ENCODE results near the gene SAMMSON. TPM values are rescaled to one million over a fixed set of nuclear protein-coding genes. Genes with fewer than 3 reads are reported as not detected.

Gene SAMMSON
- total and polyA plus RNA-seq, 2 donors (not counting 1 experiment from before 2014, with no cell fraction given), result under 0.01 TPM; not detected in 1

- Histone ChIP-seq H3K4me1 (ENCODE audit: control insufficient read depth, extremely low read depth, insufficient read depth, low read length) (no peaks in the 10 kb centered on the region), H3K79me2 (ENCODE audit: control insufficient read depth, insufficient read depth, low read length) (no peaks in the 10 kb centered on the region), H3K9me3 (ENCODE audit: control insufficient read depth, insufficient read depth, low read depth, low read length) (no peaks in the 10 kb centered on the region), H3K27ac (ENCODE audit: insufficient read depth, low read length) (no peak overlapping the region), H3K4me3 (replicated peaks in 1 of 4; ENCODE audit: control extremely low read depth in 1 of 4, insufficient read depth in 1 of 4, low read depth in 3 of 4, low read length in 4 of 4) (no peak overlapping the region), H3K36me3 (ENCODE audit: control insufficient read depth, insufficient read depth, low read length) (no peaks in the 10 kb centered on the region), H4K20me1 (ENCODE audit: control insufficient read depth, extremely low read depth, insufficient read depth, low read length) (no peaks in the 10 kb centered on the region), H2AFZ (ENCODE audit: low read length) (no peak overlapping the region), H3K9ac (ENCODE audit: insufficient read depth, low read length) (no peak overlapping the region), H3K27me3 (ENCODE audit: control insufficient read depth, insufficient read depth, low read length) (no peaks in the 10 kb centered on the region), H3K4me2 (ENCODE audit: extremely low read depth, insufficient read depth, low read length) (no peak overlapping the region)
- DNase-seq (ENCODE audit: low read depth in 2 of 2), result no peak
- TF ChIP-seq CTCF (conservative IDR thresholded peaks at IDR 0.05 in 1 of 2, IDR thresholded peaks at IDR 0.05 in 1 of 2; ENCODE audit: low read depth in 1 of 2, low read length in 2 of 2), result no peak
- TF ChIP-seq EZH2 (IDR thresholded peaks at IDR 0.05; ENCODE audit: low read length, missing control alignments), result no peak
These were observed 28.7 kb upstream of the SAMMSON start for GRCh38 chr3:69970827-69971226.

- Histone ChIP-seq H2AFZ (ENCODE audit: low read length) (no peak overlapping the region), H3K36me3 (ENCODE audit: control insufficient read depth, insufficient read depth, low read length) (no peaks in the 10 kb centered on the region), H3K79me2 (ENCODE audit: control insufficient read depth, insufficient read depth, low read length) (no peaks in the 10 kb centered on the region), H3K27ac (ENCODE audit: insufficient read depth, low read length) (no peak overlapping the region), H4K20me1 (ENCODE audit: control insufficient read depth, extremely low read depth, insufficient read depth, low read length) (no peaks in the 10 kb centered on the region), H3K4me1 (ENCODE audit: control insufficient read depth, extremely low read depth, insufficient read depth, low read length) (no peaks in the 10 kb centered on the region), H3K9me3 (ENCODE audit: control insufficient read depth, insufficient read depth, low read depth, low read length) (no peaks in the 10 kb centered on the region), H3K4me2 (ENCODE audit: extremely low read depth, insufficient read depth, low read length) (no peak overlapping the region), H3K4me3 (replicated peaks in 1 of 4; ENCODE audit: control extremely low read depth in 1 of 4, insufficient read depth in 1 of 4, low read depth in 3 of 4, low read length in 4 of 4) (no peak overlapping the region), H3K9ac (ENCODE audit: insufficient read depth, low read length) (no peak overlapping the region), H3K27me3 (ENCODE audit: control insufficient read depth, insufficient read depth, low read length) (no peaks in the 10 kb centered on the region)
- no peak for DNase-seq (ENCODE audit: low read depth in 2 of 2)
- TF ChIP-seq EZH2 (IDR thresholded peaks at IDR 0.05; ENCODE audit: low read length, missing control alignments) (no peak), CTCF (conservative IDR thresholded peaks at IDR 0.05 in 1 of 2, IDR thresholded peaks at IDR 0.05 in 1 of 2; ENCODE audit: low read depth in 1 of 2, low read length in 2 of 2) (no peak)
These were observed 26.9 kb upstream of the SAMMSON start for GRCh38 chr3:69972672-69973071.

- H3K79me2 ChIP-seq (ENCODE audit: control insufficient read depth, insufficient read depth, low read length), result no peaks in the 10 kb centered on the region
- no peaks in the 10 kb centered on the region for H4K20me1 ChIP-seq (ENCODE audit: control insufficient read depth, extremely low read depth, insufficient read depth, low read length)
- no peaks in the 10 kb centered on the region for H3K27me3 ChIP-seq (ENCODE audit: control insufficient read depth, insufficient read depth, low read length)
- DNase-seq (ENCODE audit: low read depth in 2 of 2), result no peak
- H3K27ac ChIP-seq (ENCODE audit: insufficient read depth, low read length), result no peak overlapping the region
- no peaks in the 10 kb centered on the region for H3K4me1 ChIP-seq (ENCODE audit: control insufficient read depth, extremely low read depth, insufficient read depth, low read length)
- no peaks in the 10 kb centered on the region for H3K36me3 ChIP-seq (ENCODE audit: control insufficient read depth, insufficient read depth, low read length)
- no peaks in the 10 kb centered on the region for H3K9me3 ChIP-seq (ENCODE audit: control insufficient read depth, insufficient read depth, low read depth, low read length)
- H3K4me2 ChIP-seq (ENCODE audit: extremely low read depth, insufficient read depth, low read length), result no peak overlapping the region
- TF ChIP-seq EZH2 (IDR thresholded peaks at IDR 0.05; ENCODE audit: low read length, missing control alignments), result no peak
- TF ChIP-seq CTCF (conservative IDR thresholded peaks at IDR 0.05 in 1 of 2, IDR thresholded peaks at IDR 0.05 in 1 of 2; ENCODE audit: low read depth in 1 of 2, low read length in 2 of 2), result no peak
- no peak overlapping the region for H3K4me3 ChIP-seq (replicated peaks in 1 of 4; ENCODE audit: control extremely low read depth in 1 of 4, insufficient read depth in 1 of 4, low read depth in 3 of 4, low read length in 4 of 4)
- no peak overlapping the region for H2AFZ ChIP-seq (ENCODE audit: low read length)
- no peak overlapping the region for H3K9ac ChIP-seq (ENCODE audit: insufficient read depth, low read length)
These were observed 23.5 kb upstream of the SAMMSON start for GRCh38 chr3:69976021-69976420.

Measured in fibroblast of lung (primary cell).